GM19328 (cell line): Measurements from ENCODE around the gene FAT2.

ENCODE experiments used
- ATAC-seq: cut with Tn5 transposase; IDR thresholded peaks from one replicate; pipeline ENCODE4 v1.9.1; 2021; ENCODE audit warnings: mild to moderate bottlenecking, moderate library complexity; ENCODE audit not compliant: unreplicated experiment

Gene FAT2

GRCh38 chr5:151556806-151557205 is 34.3 kb downstream of the FAT2 start:
- ATAC-seq, result no peak

- no peak for ATAC-seq
Observed at GRCh38 chr5:151555760-151556576, 35.2 kb downstream of the FAT2 start.

- ATAC-seq, result no peak
Observed at GRCh38 chr5:151553695-151554094, 37.4 kb downstream of the FAT2 start.

GRCh38 chr5:151553130-151553670 is 37.9 kb downstream of the FAT2 start:
- no peak for ATAC-seq

GRCh38 chr5:151551985-151552384 is 39.1 kb downstream of the FAT2 start:
- ATAC-seq, result no peak

- ATAC-seq, result no peak
Observed at GRCh38 chr5:151550146-151550545, 41.0 kb downstream of the FAT2 start.

- no peak for ATAC-seq
Observed at GRCh38 chr5:151549713-151550112, 41.4 kb downstream of the FAT2 start.

GRCh38 chr5:151547364-151547763 is 43.8 kb downstream of the FAT2 start:
- ATAC-seq, result no peak

GRCh38 chr5:151541571-151541970 is 49.6 kb downstream of the FAT2 start:
- no peak for ATAC-seq
